Liver (tissue), 9 donors: ENCODE results near the gene ELOVL2. TPM values are rescaled to one million over a fixed set of nuclear protein-coding genes. Genes with fewer than 3 reads are reported as not detected.
"Not testable (repeated sequence)": the region's sequence is repeated elsewhere in the genome, so short reads cannot be mapped to it uniquely, and the experiment has no call there.

Experiments
- DNase-seq: peaks from one replicate; pipeline ENCODE4 v3.0.0-alpha.2; 2017; ENCODE audit warnings: low spot score
- H3K27ac ChIP-seq, 2 donors: one replicate each; pipeline ENCODE4 v1.7.0; 2013; ENCODE audit warnings: inconsistent platforms in 2 of 2, low read length in 2 of 2, control low read depth in 1 of 2, low read depth in 1 of 2, mild to moderate bottlenecking in 1 of 2
- H3K27me3 ChIP-seq, 4 donors: one replicate each; pipeline versions ENCODE4 v1.6.1 to v1.7.0; 2013; ENCODE audit warnings: low read length in 3 of 4, inconsistent platforms in 1 of 4, mild to moderate bottlenecking in 1 of 4, moderate library complexity in 1 of 4; ENCODE audit not compliant: control insufficient read depth in 4 of 4, insufficient read depth in 4 of 4
- H3K36me3 ChIP-seq, 4 donors: one replicate each; pipeline versions ENCODE4 v1.6.1 to v1.7.0; 2013; ENCODE audit warnings: low read length in 3 of 4, mild to moderate bottlenecking in 3 of 4, low read depth in 1 of 4, moderate library complexity in 1 of 4; ENCODE audit not compliant: control insufficient read depth in 4 of 4, insufficient read depth in 3 of 4
- H3K4me1 ChIP-seq, 4 donors: one replicate each; pipeline versions ENCODE4 v1.6.1 to v1.7.0; 2013; ENCODE audit warnings: low read length in 3 of 4, mild to moderate bottlenecking in 3 of 4, moderate library complexity in 1 of 4; ENCODE audit not compliant: control insufficient read depth in 4 of 4, insufficient read depth in 4 of 4
- H3K4me3 ChIP-seq, 3 donors: one replicate each; pipeline versions ENCODE4 v1.6.1 to v1.7.0; 2013; ENCODE audit warnings: low read length in 3 of 3, control low read depth in 1 of 3, low read depth in 1 of 3, mild to moderate bottlenecking in 1 of 3
- H3K9ac ChIP-seq, 2 donors: one replicate each; pipeline ENCODE4 v1.7.0; 2013; ENCODE audit warnings: low read length in 2 of 2, mild to moderate bottlenecking in 2 of 2, moderate library complexity in 2 of 2, control low read depth in 1 of 2, low read depth in 1 of 2
- H3K9me3 ChIP-seq, 4 donors: one replicate each; pipeline versions ENCODE4 v1.6.1 to v1.7.0; 2013; ENCODE audit warnings: low read length in 3 of 4; ENCODE audit not compliant: control insufficient read depth in 4 of 4
- FOXA1 ChIP-seq: IDR thresholded peaks from 2 replicates; pipeline ENCODE4 v1.6.1; 2016; ENCODE audit warnings: antibody characterized with exemption
- FOXA2 ChIP-seq: IDR thresholded peaks from 2 replicates; pipeline ENCODE4 v1.6.1; 2016; ENCODE audit warnings: antibody characterized with exemption
- WGBS: extraction: QIAGEN DNeasy Blood & Tissue Kit; methylation state at CpG from one replicate; pipeline ENCODE4 v1.1.7; 2013; 5-methylcytosine and 5-hydroxymethylcytosine counted together
- polyA plus RNA-seq, 2 donors: library from polyadenylated mRNA; stranded (reverse) in 1 of 2; unstranded in 1 of 2; fragments of 200-250 nt in 1 of 2; fragments of >200 nt in 1 of 2; fragmentation: Nextera tagmentation in 1 of 2; extraction: Ambion mirVana in 1 of 2; gene quantifications; one replicate each; pipeline versions ENCODE4 v1.2.1 to v1.2.3, GENCODE V29; 2013 to 2015
- total RNA-seq, 2 donors: library from RNA; depleted of rRNA; stranded (reverse); fragments of >200 nt; gene quantifications; one replicate each; pipeline ENCODE4 v1.2.3, GENCODE V29; 2014
- TF ChIP-seq, protein P1 (sequence below): IDR thresholded peaks from 2 replicates; pipeline ENCODE4 v1.6.1; 2016; ENCODE audit warnings: antibody characterized with exemption
- TF ChIP-seq, protein P2 (sequence below): IDR thresholded peaks from 2 replicates; pipeline ENCODE4 v1.6.1; 2016; ENCODE audit warnings: antibody characterized with exemption
- TF ChIP-seq, protein P3 (sequence below): IDR thresholded peaks from 2 replicates; pipeline ENCODE4 v1.6.1; 2016; ENCODE audit warnings: antibody characterized with exemption, mild to moderate bottlenecking
- donor health status: healthy.
- donor health status: healthy.
- donor health status: healthy.
- donor health status: healthy.
- donor health status: healthy.

The ELOVL2 gene
- total and polyA plus RNA-seq, 4 donors: 7.1 to 28.5 (median 22.1) TPM

DNA sequence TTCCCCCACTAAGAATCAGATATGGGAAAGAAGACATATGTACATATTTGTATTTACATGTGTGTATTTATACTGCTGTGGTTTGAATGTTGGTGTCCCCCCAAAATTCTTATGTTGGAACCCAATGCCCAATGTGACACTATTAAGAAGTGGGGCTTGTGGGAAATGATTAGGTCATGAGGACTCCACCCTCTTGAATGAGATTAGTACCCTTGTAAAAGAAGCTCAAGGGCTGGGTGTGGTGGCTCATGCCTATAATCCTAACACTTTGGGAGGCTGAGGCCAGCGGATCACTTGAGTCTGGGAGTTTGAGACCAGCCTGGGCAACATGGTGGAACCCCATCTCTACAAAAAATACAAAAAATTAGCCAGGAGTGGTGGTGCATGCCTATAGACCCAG, 45.6 kb upstream of the ELOVL2 start:
- no peak overlapping the region for H3K27ac ChIP-seq
- no peaks in the 10 kb centered on the region for H3K36me3 ChIP-seq

DNA sequence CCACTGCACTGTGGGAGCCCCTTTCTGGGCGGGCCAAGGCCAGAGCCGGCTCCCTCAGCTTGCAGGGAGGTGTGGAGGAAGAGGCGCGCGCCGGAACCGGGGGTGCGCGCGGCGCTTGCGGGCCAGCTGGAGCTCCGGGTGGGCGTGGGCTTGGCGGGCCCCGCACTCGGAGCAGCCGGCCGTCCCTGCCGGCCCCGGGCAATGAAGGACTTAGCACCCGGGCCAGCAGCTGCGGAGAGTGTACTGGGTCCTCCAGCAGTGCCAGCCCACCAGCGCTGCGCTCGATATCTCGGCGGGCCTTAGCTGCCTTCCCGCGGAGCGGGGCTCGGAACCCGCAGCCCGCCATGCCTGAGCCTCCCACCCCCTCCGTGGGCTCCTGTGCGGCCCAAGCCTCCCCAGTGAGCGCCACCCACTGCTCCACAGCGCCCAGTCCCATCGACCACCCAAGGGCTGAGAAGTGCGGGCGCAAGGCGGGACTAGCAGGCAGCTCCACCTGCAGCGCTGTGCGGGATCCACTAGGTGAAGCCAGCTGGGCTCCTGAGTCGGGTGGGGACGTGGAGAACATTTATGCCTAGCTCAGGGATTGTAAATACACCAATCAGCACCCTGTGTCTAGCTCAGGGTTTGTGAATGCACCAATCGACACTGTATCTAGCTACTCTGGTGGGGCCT, 43.2 kb upstream of the ELOVL2 start:
- not testable (repeated sequence) for H3K4me3 ChIP-seq, H3K9me3 ChIP-seq, DNase-seq, H3K27me3 ChIP-seq, H3K27ac ChIP-seq, H3K9ac ChIP-seq, H3K36me3 ChIP-seq, H3K4me1 ChIP-seq
- WGBS: 93% methylated on average over 47 of the region's 47 CpGs

More for the DNA sequence above, 45.6 kb upstream of the ELOVL2 start:
- no peaks in the 10 kb centered on the region for H3K27me3 ChIP-seq
- peaks cover 0 to 10% (median 6%) of the 10 kb centered on the region in 4 donors for H3K4me1 ChIP-seq
- H3K9ac ChIP-seq: no peak overlapping the region
- TF ChIP-seq, protein P1, sequence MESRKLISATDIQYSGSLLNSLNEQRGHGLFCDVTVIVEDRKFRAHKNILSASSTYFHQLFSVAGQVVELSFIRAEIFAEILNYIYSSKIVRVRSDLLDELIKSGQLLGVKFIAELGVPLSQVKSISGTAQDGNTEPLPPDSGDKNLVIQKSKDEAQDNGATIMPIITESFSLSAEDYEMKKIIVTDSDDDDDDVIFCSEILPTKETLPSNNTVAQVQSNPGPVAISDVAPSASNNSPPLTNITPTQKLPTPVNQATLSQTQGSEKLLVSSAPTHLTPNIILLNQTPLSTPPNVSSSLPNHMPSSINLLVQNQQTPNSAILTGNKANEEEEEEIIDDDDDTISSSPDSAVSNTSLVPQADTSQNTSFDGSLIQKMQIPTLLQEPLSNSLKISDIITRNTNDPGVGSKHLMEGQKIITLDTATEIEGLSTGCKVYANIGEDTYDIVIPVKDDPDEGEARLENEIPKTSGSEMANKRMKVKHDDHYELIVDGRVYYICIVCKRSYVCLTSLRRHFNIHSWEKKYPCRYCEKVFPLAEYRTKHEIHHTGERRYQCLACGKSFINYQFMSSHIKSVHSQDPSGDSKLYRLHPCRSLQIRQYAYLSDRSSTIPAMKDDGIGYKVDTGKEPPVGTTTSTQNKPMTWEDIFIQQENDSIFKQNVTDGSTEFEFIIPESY: no peak
- TF ChIP-seq FOXA2: no peak
- TF ChIP-seq, protein P2, sequence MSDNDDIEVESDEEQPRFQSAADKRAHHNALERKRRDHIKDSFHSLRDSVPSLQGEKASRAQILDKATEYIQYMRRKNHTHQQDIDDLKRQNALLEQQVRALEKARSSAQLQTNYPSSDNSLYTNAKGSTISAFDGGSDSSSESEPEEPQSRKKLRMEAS: no peak
- TF ChIP-seq, protein P3, sequence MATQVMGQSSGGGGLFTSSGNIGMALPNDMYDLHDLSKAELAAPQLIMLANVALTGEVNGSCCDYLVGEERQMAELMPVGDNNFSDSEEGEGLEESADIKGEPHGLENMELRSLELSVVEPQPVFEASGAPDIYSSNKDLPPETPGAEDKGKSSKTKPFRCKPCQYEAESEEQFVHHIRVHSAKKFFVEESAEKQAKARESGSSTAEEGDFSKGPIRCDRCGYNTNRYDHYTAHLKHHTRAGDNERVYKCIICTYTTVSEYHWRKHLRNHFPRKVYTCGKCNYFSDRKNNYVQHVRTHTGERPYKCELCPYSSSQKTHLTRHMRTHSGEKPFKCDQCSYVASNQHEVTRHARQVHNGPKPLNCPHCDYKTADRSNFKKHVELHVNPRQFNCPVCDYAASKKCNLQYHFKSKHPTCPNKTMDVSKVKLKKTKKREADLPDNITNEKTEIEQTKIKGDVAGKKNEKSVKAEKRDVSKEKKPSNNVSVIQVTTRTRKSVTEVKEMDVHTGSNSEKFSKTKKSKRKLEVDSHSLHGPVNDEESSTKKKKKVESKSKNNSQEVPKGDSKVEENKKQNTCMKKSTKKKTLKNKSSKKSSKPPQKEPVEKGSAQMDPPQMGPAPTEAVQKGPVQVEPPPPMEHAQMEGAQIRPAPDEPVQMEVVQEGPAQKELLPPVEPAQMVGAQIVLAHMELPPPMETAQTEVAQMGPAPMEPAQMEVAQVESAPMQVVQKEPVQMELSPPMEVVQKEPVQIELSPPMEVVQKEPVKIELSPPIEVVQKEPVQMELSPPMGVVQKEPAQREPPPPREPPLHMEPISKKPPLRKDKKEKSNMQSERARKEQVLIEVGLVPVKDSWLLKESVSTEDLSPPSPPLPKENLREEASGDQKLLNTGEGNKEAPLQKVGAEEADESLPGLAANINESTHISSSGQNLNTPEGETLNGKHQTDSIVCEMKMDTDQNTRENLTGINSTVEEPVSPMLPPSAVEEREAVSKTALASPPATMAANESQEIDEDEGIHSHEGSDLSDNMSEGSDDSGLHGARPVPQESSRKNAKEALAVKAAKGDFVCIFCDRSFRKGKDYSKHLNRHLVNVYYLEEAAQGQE: no peak
- no peak overlapping the region for H3K4me3 ChIP-seq
- WGBS: 98% methylated on average over 1 of the region's 1 CpG
- DNase-seq: no peak
- H3K9me3 ChIP-seq: no peaks in the 10 kb centered on the region

DNA sequence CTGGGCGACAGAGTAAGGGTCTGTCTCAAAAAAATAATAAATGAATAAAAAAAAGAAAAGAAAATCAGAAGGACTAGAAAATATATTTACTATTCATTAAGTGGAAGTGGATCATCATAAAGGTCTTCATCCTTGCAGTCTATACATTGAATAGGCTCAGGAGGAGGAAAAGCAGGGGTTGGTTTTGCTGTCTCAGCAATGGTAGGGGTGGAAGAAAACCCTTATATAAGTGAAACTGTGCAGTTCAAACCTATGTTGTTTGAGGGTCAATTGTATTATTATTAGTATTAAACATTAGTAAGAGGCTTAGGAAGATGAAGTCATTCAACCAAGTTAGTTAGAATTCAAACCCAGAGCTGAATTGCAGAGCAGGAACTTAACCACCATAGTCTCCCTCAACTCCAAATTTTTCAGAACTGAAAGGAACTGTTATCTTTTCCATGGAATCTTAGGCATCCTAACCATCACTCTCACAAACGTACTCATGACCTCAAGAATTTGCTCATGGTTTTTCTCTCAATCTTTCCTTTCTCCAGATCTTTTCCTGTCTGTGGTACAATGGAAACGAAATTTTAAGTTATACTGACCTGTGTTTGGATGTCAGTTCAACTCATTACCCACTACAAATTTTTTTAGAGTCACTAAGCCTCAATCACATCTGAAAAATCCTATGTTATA, 41.8 kb upstream of the ELOVL2 start:
- no peaks in the 10 kb centered on the region for H3K4me1 ChIP-seq
- no peaks in the 10 kb centered on the region for H3K36me3 ChIP-seq
- no peak for DNase-seq
- no peak overlapping the region for H3K9ac ChIP-seq
- H3K9me3 ChIP-seq: no peaks in the 10 kb centered on the region
- no peak for TF ChIP-seq FOXA1
- 67% methylated on average over 3 of the region's 3 CpGs for WGBS
- H3K27ac ChIP-seq: no peak overlapping the region
- no peaks in the 10 kb centered on the region for H3K27me3 ChIP-seq
- H3K4me3 ChIP-seq: no peak overlapping the region
